ENCODE measurements around the gene RAB29. TPM values are rescaled to one million over a fixed set of nuclear protein-coding genes. Genes with fewer than 3 reads are reported as not detected.

The RAB29 gene
- total and polyA plus RNA-seq, 7 donors: 5.3 to 20.5 (median 5.9) TPM

DNA sequence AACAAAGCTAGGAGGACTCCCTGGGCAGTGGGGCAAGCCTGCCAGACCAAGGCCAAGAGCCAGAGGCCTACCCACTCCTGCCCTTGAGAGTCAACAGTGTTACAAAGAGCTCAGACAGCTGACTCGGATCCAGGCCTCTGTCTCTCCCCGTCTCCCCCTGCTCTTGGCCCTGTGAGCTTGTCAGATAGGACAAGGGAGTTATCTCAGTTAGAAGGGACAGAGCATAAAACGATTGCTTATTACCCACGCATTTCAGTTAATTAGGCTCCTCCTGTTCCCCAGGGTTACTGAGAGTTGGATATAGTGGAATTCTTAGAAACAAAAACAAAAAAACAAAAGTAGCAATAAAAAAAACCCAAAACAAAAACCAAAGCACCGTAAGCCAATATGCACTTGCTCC, 36.4 kb upstream of the RAB29 start:
- Histone ChIP-seq H3K4me3 (peak overlapping the region; percentile 94), H3K36me3 (ENCODE audit: insufficient read depth in 1 of 2, low read depth in 1 of 2) (peaks cover 0 to 16% of the 10 kb centered on the region in 2 donors), H3K27me3 (ENCODE audit: insufficient read depth in 3 of 3, low read length in 2 of 3) (no peaks in the 10 kb centered on the region), H3K9me3 (no peaks in the 10 kb centered on the region), H3K27ac (peak overlapping the region; percentile 97), H3K4me1 (peaks cover 57% of the 10 kb centered on the region)
- WGBS, 3 donors: 15 to 23% (median 15%) methylated on average over 5 of the region's 5 CpGs
- ATAC-seq (peak; percentile 56 to 65 (median 62)), DNase-seq (peak; percentile 51 to 77)
- TF ChIP-seq, protein P1, sequence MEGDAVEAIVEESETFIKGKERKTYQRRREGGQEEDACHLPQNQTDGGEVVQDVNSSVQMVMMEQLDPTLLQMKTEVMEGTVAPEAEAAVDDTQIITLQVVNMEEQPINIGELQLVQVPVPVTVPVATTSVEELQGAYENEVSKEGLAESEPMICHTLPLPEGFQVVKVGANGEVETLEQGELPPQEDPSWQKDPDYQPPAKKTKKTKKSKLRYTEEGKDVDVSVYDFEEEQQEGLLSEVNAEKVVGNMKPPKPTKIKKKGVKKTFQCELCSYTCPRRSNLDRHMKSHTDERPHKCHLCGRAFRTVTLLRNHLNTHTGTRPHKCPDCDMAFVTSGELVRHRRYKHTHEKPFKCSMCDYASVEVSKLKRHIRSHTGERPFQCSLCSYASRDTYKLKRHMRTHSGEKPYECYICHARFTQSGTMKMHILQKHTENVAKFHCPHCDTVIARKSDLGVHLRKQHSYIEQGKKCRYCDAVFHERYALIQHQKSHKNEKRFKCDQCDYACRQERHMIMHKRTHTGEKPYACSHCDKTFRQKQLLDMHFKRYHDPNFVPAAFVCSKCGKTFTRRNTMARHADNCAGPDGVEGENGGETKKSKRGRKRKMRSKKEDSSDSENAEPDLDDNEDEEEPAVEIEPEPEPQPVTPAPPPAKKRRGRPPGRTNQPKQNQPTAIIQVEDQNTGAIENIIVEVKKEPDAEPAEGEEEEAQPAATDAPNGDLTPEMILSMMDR (IDR thresholded peaks at IDR 0.05): no peak
- intact Hi-C loops (cut with DNase I): no loop called here

DNA sequence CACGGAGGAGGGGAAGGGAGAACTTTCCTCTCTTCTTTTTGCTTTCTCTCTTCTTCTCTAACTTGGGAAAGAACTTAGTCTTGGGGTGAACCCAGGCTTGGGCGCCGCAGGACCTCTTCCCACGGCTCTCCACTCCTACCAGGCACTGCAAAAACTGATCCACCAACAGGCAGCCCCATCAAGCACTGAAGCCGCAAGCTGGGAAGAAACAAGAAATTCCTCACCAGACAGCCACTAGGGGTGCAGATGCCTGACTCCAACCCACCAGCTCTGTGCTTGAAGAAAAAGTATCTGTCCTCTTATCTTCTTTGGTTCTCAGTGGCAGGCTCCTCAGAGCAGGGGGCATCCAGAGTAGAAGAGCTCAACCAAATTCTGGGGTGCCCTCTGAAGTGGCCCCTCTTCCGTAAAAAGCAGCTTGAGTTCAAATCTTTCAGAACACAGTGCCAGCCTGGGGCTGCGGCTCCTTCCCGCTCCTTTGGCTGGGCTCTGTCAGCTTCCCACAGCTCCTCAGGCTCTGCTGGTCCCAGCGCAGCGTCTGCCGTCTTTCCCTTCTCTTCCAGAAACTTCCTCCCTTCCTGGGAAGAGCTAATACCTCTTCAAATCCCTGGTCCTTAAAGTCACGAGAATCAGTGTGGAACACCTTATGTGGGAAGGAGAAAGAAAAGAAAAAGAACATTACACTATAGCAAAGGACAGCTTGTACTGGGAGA, 35.3 kb upstream of the RAB29 start:
- TF ChIP-seq, protein P1 (IDR thresholded peaks at IDR 0.05): no peak
- ATAC-seq (no peak), DNase-seq (no peak)
- 51 to 70% (median 57%) methylated on average over 12 of the region's 12 CpGs for WGBS, 3 donors
- Histone ChIP-seq H3K36me3 (ENCODE audit: insufficient read depth in 1 of 2, low read depth in 1 of 2) (peaks cover 0 to 16% of the 10 kb centered on the region in 2 donors), H3K4me3 (peak overlapping the region; percentile 94), H3K27ac (peak overlapping the region; percentile 97), H3K27me3 (ENCODE audit: insufficient read depth in 3 of 3, low read length in 2 of 3) (no peaks in the 10 kb centered on the region), H3K9me3 (no peaks in the 10 kb centered on the region), H3K4me1 (peaks cover 66% of the 10 kb centered on the region)
- intact Hi-C loops (cut with DNase I): no loop called here

DNA sequence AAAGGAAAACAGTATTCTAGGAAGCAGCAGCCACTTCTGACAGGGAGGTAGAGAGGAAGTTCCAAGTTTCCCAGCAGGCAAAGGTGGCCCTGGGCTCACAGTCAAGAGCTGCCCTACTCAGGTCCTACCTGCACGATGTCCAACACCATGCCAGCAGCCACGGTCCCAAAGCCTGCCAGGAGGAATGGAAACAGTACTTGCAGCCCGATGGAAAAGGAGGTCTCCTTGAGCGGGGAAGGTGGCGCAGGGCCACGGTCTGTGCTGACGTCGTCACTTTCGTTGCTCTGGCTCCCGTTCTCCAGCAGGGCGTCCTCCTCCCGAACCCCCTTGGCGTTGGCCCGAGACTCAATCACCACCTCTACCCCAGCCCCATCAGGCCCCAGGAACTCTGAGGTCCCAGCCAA, 34.7 kb upstream of the RAB29 start:
- DNase-seq: peak in 1 of 2 donors; percentile 53
- no peaks in the 10 kb centered on the region for H3K27me3 ChIP-seq (ENCODE audit: insufficient read depth in 3 of 3, low read length in 2 of 3)
- 33 to 63% (median 35%) methylated on average over 14 of the region's 14 CpGs for WGBS, 3 donors
- peaks cover 0 to 20% of the 10 kb centered on the region in 2 donors for H3K36me3 ChIP-seq (ENCODE audit: insufficient read depth in 1 of 2, low read depth in 1 of 2)
- no peaks in the 10 kb centered on the region for H3K9me3 ChIP-seq
- H3K4me1 ChIP-seq: peaks cover 66% of the 10 kb centered on the region
- peak overlapping the region; percentile 94 for H3K4me3 ChIP-seq
- intact Hi-C loops (cut with DNase I): loop anchor here in 1 of 2 donors (5.0 kb wide), 1 partner anchor 167 kb away; no protein-coding TSS in a partner anchor
- H3K27ac ChIP-seq: peak overlapping the region; percentile 97
- no peak for ATAC-seq
- TF ChIP-seq, protein P1 (IDR thresholded peaks at IDR 0.05): no peak

GRCh38 chr1:205809469-205809868, 34.2 kb upstream of the RAB29 start:
- intact Hi-C loops (cut with DNase I): loop anchor here in 1 of 2 donors (5.0 kb wide), 1 partner anchor 168 kb away; no protein-coding TSS in a partner anchor
- Histone ChIP-seq H3K36me3 (ENCODE audit: insufficient read depth in 1 of 2, low read depth in 1 of 2) (peaks cover 0 to 24% of the 10 kb centered on the region in 2 donors), H3K27ac (peak overlapping the region; percentile 97), H3K4me3 (peak overlapping the region; percentile 94), H3K27me3 (ENCODE audit: insufficient read depth in 3 of 3, low read length in 2 of 3) (no peaks in the 10 kb centered on the region), H3K9me3 (no peaks in the 10 kb centered on the region), H3K4me1 (peaks cover 67% of the 10 kb centered on the region)
- no peak for ATAC-seq
- DNase-seq: no peak
- TF ChIP-seq, protein P1 (IDR thresholded peaks at IDR 0.05): no peak
- WGBS, 3 donors: 22 to 44% (median 39%) methylated on average over 3 of the region's 3 CpGs
